Measurements from ENCODE around the gene PHB1.
"Not testable (repeated sequence)": the region's sequence is repeated elsewhere in the genome, so short reads cannot be mapped to it uniquely, and the experiment has no call there.

PHB1 gene

GRCh38 chr17:49378311-49378710 lies 36.4 kb downstream of the PHB1 start:
- DNase-seq (ENCODE audit: low read depth): no peak

DNA sequence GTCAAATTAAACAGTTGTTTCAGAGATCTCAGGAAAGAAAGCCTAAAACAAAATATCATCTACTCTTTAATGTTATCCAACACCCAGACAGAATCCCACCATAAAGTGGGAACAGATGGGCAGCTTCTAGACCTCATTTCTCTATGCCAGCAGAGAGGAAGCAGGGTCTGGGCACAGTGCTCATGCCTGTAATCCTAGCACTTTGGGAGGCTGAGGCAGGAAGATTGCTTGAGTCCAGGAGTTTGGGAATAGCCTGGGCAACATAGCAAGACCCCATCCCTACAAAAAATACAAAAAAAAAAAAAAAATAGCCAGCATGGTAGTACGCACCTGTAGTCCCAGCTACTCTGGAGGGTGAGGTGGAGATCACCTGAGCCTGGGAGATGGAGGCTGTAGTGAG lies 39.1 kb downstream of the PHB1 start:
- DNase-seq (ENCODE audit: low read depth): no peak

DNA sequence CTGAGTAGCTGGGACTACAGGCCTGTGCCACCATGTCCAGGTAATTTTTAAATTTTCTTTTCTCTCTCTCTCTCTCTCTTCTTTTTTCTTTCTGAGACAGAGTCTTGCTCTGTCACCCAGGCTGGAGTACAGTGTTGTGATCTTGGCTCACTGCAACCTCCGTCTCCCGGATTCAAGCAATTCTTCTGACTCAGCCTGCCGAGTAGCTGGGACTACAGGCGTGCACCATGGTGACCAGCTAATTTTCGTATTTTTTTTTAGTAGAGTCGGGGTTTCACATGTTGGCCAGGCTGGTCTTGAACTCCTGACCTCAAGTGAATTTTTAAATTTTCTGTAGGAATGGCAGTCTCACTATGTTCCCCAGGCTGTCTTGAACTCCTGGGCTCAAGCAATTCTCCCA lies 41.6 kb downstream of the PHB1 start:
- DNase-seq (ENCODE audit: low read depth): no peak

DNA sequence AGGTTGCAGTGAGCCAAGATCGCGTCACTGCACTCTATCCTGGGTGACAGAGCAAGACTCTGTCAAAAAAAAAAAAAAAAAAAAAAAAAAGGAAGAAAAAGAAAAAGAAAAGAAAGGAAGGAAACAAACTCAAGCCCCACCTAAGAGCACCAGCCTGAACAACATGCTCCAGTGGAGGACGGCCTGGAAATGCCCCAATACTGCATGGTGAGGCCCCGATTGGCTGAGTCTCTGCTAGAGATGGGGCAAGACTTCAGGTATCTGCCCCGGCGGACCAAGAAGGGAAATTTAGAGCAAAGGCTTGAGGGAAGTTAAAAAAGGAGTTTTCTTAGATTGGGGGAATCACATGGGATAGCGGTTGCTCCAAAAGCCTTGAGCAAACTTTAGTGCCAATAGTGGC lies 42.3 kb downstream of the PHB1 start:
- no peak for DNase-seq (ENCODE audit: low read depth)

- DNase-seq (ENCODE audit: low read depth): no peak
Measured at GRCh38 chr17:49370971-49371834, 43.5 kb downstream of the PHB1 start.

DNA sequence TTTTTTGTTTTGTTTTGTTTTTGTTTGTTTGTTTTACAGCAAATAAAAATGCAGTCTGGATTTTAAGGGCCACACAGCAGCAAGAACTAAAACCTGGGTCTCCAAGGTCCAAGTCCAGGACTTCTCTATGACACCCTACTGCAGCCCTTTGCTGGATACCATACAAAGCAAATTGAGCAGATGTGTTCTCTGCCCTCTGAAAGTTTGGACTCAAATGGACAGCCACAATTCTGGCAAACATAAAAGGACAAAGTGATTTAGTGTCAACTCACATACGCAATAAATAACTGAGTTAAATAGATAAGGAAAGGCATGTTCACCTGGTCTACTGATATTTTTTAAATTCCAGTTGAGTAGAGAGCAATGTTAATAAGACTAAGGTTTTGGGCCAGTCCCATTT lies 44.9 kb downstream of the PHB1 start:
- no peak for DNase-seq (ENCODE audit: low read depth)

- DNase-seq (ENCODE audit: low read depth): no peak
Measured at GRCh38 chr17:49369089-49369488, 45.6 kb downstream of the PHB1 start.

GRCh38 chr17:49365667-49366066 lies 49.0 kb downstream of the PHB1 start:
- no peak for DNase-seq (ENCODE audit: low read depth)

GRCh38 chr17:49365126-49365525 lies 49.6 kb downstream of the PHB1 start:
- not testable (repeated sequence) for DNase-seq (ENCODE audit: low read depth)

- no peak for DNase-seq (ENCODE audit: low read depth)
Measured at GRCh38 chr17:49364119-49364518, 50.6 kb downstream of the PHB1 start.

GRCh38 chr17:49363251-49363650 lies 51.4 kb downstream of the PHB1 start:
- DNase-seq (ENCODE audit: low read depth): no peak

DNA sequence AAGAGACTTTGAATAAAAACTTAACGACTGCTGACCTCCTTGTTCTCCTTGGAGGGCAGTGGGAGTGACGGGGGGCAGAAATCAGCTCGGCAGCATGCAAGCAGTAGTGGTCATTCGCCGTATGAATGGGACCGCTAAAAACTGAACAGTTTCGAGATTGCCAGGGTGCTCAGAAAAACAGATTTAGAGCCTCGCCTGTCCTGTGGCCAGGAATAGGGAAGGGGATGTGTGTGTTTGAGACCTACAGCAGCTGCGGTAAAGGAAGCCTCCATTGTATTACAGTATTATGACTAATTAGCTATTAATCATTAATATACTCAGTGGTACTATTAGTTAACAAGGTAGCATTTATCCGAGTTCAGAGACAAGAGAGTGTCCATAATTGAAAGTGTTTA lies 52.0 kb downstream of the PHB1 start:
- DNase-seq (ENCODE audit: low read depth): no peak

GRCh38 chr17:49361902-49362722 lies 52.6 kb downstream of the PHB1 start, which contains the start of gene ZNF652:
Gene ZNF652, minus strand, starts transcription at chr17:49362250. Its CDS starts 44,525 bp downstream, at chr17:49317725.
- peak; percentile 80 for DNase-seq (ENCODE audit: low read depth)

GRCh38 chr17:49361129-49361901 lies 53.4 kb downstream of the PHB1 start:
- peak; percentile 59 for DNase-seq (ENCODE audit: low read depth)

DNA sequence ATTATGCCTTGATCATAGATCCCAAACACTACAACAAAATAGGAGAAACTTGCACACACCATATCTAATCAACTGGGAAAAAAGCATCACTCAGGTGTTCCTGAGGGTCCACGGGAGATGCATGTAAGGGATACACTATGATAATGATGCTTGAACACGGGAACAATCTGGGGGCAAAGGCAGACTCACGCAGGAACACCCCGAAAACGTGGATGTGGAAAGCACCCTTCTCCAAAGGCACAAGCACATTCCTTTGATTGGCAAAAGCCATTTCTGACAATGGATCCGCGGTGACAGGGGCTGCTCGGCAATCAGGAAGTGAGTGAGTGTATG lies 53.9 kb downstream of the PHB1 start:
- no peak for DNase-seq (ENCODE audit: low read depth)

GRCh38 chr17:49359990-49360795 lies 54.5 kb downstream of the PHB1 start:
- no peak for DNase-seq (ENCODE audit: low read depth)

DNA sequence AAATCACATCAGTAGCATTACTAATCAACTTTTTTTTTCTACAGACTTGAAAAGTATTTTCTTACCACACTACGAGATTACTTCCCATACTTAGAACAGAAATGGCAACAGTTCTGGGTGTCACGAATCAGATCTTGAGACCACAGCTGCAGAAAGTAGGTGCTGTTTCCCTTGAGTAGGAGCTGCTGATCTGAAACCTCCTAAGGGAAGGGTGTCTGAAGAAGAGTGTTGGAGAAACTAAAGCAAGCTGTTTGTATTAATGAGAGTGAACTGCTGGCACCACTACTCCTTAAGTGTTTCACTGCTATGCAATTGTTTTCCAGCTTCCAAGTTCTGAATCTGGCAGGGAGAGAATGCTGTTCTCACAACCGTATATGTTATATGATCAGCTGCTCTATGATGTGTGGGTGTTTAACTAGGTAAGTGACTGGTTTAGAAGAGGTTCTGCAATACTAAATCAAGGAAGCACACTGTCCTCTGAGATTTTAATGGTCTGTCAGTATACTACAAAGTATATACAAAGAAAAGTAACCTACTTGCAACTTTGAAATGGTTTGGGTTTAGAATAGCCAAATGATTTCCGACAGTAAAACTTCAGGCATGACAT lies 55.9 kb downstream of the PHB1 start:
- no peak for DNase-seq (ENCODE audit: low read depth)

- DNase-seq (ENCODE audit: low read depth): no peak
Measured at GRCh38 chr17:49357516-49357915, 57.2 kb downstream of the PHB1 start.

GRCh38 chr17:49356320-49356719 lies 58.4 kb downstream of the PHB1 start:
- DNase-seq (ENCODE audit: low read depth): no peak

Data from activated T-cell treated with anti-CD3 and anti-CD28 coated beads for 24 hours (primary cell).